ENCODE results near the gene ABCA5. TPM values are rescaled to one million over a fixed set of nuclear protein-coding genes. Genes with fewer than 3 reads are reported as not detected.

The ABCA5 gene
- total and polyA plus RNA-seq, 2 donors (not counting 1 experiment from before 2014, with no cell fraction given): 9.8 to 37.2 TPM

DNA sequence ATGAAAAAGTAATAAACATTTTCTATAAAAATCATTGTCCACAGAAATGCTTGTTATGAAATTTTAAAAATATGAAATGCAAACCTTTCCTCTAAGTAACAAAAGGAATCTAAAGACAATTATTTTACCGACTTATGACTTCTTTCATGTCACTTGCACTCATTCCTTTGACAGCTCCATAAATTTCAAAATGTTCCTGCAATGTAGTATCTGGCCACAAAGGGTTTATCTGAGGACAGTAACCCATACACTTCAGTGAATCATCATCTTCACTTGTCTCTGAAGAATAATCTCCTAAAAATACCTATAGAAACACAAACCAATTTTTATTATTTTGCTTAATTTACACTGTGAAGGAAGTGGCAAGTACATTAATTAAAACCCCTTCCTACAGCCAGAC, 72.7 kb downstream of the ABCA5 start:
- TF ChIP-seq, protein P1, sequence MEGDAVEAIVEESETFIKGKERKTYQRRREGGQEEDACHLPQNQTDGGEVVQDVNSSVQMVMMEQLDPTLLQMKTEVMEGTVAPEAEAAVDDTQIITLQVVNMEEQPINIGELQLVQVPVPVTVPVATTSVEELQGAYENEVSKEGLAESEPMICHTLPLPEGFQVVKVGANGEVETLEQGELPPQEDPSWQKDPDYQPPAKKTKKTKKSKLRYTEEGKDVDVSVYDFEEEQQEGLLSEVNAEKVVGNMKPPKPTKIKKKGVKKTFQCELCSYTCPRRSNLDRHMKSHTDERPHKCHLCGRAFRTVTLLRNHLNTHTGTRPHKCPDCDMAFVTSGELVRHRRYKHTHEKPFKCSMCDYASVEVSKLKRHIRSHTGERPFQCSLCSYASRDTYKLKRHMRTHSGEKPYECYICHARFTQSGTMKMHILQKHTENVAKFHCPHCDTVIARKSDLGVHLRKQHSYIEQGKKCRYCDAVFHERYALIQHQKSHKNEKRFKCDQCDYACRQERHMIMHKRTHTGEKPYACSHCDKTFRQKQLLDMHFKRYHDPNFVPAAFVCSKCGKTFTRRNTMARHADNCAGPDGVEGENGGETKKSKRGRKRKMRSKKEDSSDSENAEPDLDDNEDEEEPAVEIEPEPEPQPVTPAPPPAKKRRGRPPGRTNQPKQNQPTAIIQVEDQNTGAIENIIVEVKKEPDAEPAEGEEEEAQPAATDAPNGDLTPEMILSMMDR (IDR thresholded peaks at IDR 0.05): no peak
- TF ChIP-seq EZH2 (IDR thresholded peaks at IDR 0.05; ENCODE audit: borderline replicate concordance, insufficient read depth, low read depth, low read length, poor library complexity, severe bottlenecking): no peak
- Histone ChIP-seq H3K27ac (ENCODE audit: low read length in 2 of 2) (no peak overlapping the region), H3K4me1 (ENCODE audit: control insufficient read depth in 2 of 2, insufficient read depth in 2 of 2, low read length in 2 of 2) (no peaks in the 10 kb centered on the region), H3K27me3 (replicated peaks in 1 of 4; ENCODE audit: control extremely low read depth in 1 of 4, control insufficient read depth in 3 of 4, insufficient read depth in 4 of 4, low read length in 3 of 4) (no peaks in the 10 kb centered on the region), H3K4me3 (ENCODE audit: control extremely low read depth in 1 of 5, extremely low read depth in 1 of 5, insufficient read depth in 1 of 5, low read depth in 2 of 5, low read length in 4 of 5) (no peak overlapping the region), H3K79me2 (ENCODE audit: control insufficient read depth, insufficient read depth, low read length) (no peaks in the 10 kb centered on the region), H2AFZ (ENCODE audit: insufficient read depth, low read depth, low read length, poor library complexity, severe bottlenecking) (no peak overlapping the region), H3K4me2 (replicated peaks; ENCODE audit: low read depth, low read length, poor library complexity, severe bottlenecking) (no peak overlapping the region), H3K9me3 (ENCODE audit: control extremely low read depth in 1 of 3, control insufficient read depth in 2 of 3, insufficient read depth in 1 of 3, low read length in 2 of 3) (no peaks in the 10 kb centered on the region), H4K20me1 (ENCODE audit: control insufficient read depth, insufficient read depth, low read length, poor library complexity, severe bottlenecking) (no peaks in the 10 kb centered on the region), H3K9ac (ENCODE audit: low read length) (no peak overlapping the region), H3K36me3 (replicated peaks in 1 of 2; ENCODE audit: control extremely low read depth in 1 of 2, control insufficient read depth in 1 of 2, extremely low read depth in 1 of 2, insufficient read depth in 2 of 2, low read length in 1 of 2) (no peaks in the 10 kb centered on the region)
- Mint-ChIP-seq H3K4me3 (no peak overlapping the region), H3K9me3 (ENCODE audit: insufficient read depth) (no peaks in the 10 kb centered on the region), H3K4me1 (no peaks in the 10 kb centered on the region), H3K27ac (no peak overlapping the region), H3K27me3 (no peaks in the 10 kb centered on the region)
- POLR2A ChIA-PET: no interaction called here
- intact Hi-C loops (cut with micrococcal nuclease): no loop called here
- no peak for ATAC-seq (ENCODE audit: low read depth)
- no peak for DNase-seq
- no CpG with 5 or more reads among the region's 1 CpG for WGBS (ENCODE audit: insufficient coverage)
- CTCF ChIA-PET: no interaction called here

DNA sequence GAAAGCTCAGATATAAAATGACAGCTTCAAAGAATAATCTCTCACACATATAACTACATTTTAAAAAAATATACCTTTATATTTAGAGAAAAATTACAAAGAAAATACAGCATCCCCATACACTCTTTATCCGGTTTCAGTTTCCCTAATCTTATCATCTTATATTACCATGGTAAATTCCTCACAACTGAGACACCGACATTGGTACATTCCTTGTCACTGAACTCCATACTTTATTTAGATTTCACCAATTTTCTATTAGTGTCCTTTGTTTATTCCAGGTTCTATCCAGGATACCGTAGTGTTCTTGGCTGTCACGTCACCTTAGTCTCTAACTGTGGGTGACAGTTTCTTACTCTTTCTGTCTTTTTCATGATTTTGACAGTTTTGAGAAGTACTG, 76.3 kb downstream of the ABCA5 start:
- H3K4me3 Mint-ChIP-seq: no peak overlapping the region
- DNase-seq (no peak), ATAC-seq (ENCODE audit: low read depth) (no peak)
- ChIA-PET POLR2A (no interaction called here), CTCF (interaction anchor here (0.6 to 1.8 kb wide), 3 partner anchors 13 to 478 kb away, joined by 3 to 6 read pairs (median 3); no protein-coding TSS in a partner anchor)
- Histone ChIP-seq H3K27me3 (replicated peaks in 1 of 4; ENCODE audit: control extremely low read depth in 1 of 4, control insufficient read depth in 3 of 4, insufficient read depth in 4 of 4, low read length in 3 of 4) (no peaks in the 10 kb centered on the region), H3K4me2 (replicated peaks; ENCODE audit: low read depth, low read length, poor library complexity, severe bottlenecking) (no peak overlapping the region), H2AFZ (ENCODE audit: insufficient read depth, low read depth, low read length, poor library complexity, severe bottlenecking) (no peak overlapping the region), H3K9me3 (ENCODE audit: control extremely low read depth in 1 of 3, control insufficient read depth in 2 of 3, insufficient read depth in 1 of 3, low read length in 2 of 3) (no peaks in the 10 kb centered on the region), H3K36me3 (replicated peaks in 1 of 2; ENCODE audit: control extremely low read depth in 1 of 2, control insufficient read depth in 1 of 2, extremely low read depth in 1 of 2, insufficient read depth in 2 of 2, low read length in 1 of 2) (no peaks in the 10 kb centered on the region), H3K79me2 (ENCODE audit: control insufficient read depth, insufficient read depth, low read length) (no peaks in the 10 kb centered on the region), H3K9ac (ENCODE audit: low read length) (no peak overlapping the region), H3K4me1 (ENCODE audit: control insufficient read depth in 2 of 2, insufficient read depth in 2 of 2, low read length in 2 of 2) (no peaks in the 10 kb centered on the region), H4K20me1 (ENCODE audit: control insufficient read depth, insufficient read depth, low read length, poor library complexity, severe bottlenecking) (no peaks in the 10 kb centered on the region), H3K27ac (ENCODE audit: low read length in 2 of 2) (no peak overlapping the region), H3K4me3 (ENCODE audit: control extremely low read depth in 1 of 5, extremely low read depth in 1 of 5, insufficient read depth in 1 of 5, low read depth in 2 of 5, low read length in 4 of 5) (no peak overlapping the region)
- 94% methylated on average over 2 of the region's 4 CpGs for WGBS (ENCODE audit: insufficient coverage)
- no peaks in the 10 kb centered on the region for H3K4me1 Mint-ChIP-seq
- H3K27ac Mint-ChIP-seq: no peak overlapping the region
- no peaks in the 10 kb centered on the region for H3K9me3 Mint-ChIP-seq (ENCODE audit: insufficient read depth)
- intact Hi-C loops (cut with micrococcal nuclease): no loop called here
- H3K27me3 Mint-ChIP-seq: no peaks in the 10 kb centered on the region
- no peak for TF ChIP-seq EZH2 (IDR thresholded peaks at IDR 0.05; ENCODE audit: borderline replicate concordance, insufficient read depth, low read depth, low read length, poor library complexity, severe bottlenecking)
- TF ChIP-seq, protein P1 (IDR thresholded peaks at IDR 0.05): no peak
